ENCODE data around the gene OR10W1.

The OR10W1 gene

DNA sequence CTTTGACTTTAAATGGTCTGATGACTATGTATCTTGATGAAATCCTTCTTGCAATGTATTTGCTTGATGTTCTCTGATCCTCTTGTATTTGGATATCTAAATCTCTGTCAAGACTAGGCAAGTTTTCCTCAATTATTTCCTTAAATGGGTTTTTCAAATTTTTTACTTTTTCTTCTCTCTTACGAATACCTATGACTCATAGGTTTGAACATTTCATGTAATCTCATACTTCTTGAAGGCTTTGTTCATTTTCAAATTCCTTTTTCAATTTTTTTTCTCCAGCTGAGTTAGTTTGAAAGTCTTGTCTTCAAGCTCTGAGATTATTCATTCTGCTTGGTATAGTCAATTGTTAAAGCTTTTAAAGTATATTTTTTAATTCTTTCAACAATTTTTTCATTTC, 13.1 kb downstream of the OR10W1 start:
- Histone ChIP-seq H3K27me3 (ENCODE audit: control insufficient read depth, insufficient read depth, low read length, poor library complexity, severe bottlenecking) (no peaks in the 10 kb centered on the region), H3K4me3 (ENCODE audit: insufficient read depth, low read depth, low read length) (no peak overlapping the region)
- WGBS, 2 experiments, result 88% methylated on average over 1 of the region's 1 CpG; no CpG with 5 or more reads in 1 of the 2 experiments

DNA sequence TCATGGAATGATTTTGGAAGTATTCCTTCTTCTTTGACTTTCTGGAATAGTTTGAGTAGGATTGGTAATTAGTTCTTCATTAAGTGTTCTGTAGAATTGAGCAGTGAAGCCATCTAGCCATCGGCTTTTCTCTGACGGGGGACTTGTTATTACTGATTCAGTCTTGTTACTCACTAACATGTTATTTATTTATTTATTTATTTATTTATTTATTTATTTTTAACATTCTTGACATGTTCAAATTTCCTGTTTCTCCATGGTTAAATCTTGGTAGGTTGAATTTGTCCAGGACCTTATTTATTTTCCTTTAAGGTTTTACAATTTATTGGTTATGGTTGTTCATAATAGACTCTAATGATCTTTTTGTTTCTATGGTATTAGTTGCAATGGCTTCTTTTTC, 24.1 kb downstream of the OR10W1 start:
- 100% methylated on average over 2 of the region's 2 CpGs; no CpG with 5 or more reads in 1 of the 2 experiments for WGBS, 2 experiments
- Histone ChIP-seq H3K36me3 (ENCODE audit: control insufficient read depth, insufficient read depth, low read length) (no peaks in the 10 kb centered on the region), H3K27ac (ENCODE audit: insufficient read depth, low read depth, low read length, poor library complexity, severe bottlenecking) (no peak overlapping the region), H3K4me1 (ENCODE audit: control insufficient read depth, insufficient read depth, low read length) (no peaks in the 10 kb centered on the region), H3K9me3 (ENCODE audit: control insufficient read depth, low read length) (no peaks in the 10 kb centered on the region), H3K27me3 (ENCODE audit: control insufficient read depth, insufficient read depth, low read length, poor library complexity, severe bottlenecking) (no peaks in the 10 kb centered on the region), H3K4me3 (ENCODE audit: insufficient read depth, low read depth, low read length) (no peak overlapping the region)

More for the DNA sequence above, 13.1 kb downstream of the OR10W1 start:
- Histone ChIP-seq H3K9me3 (ENCODE audit: control insufficient read depth, low read length) (peaks cover 2% of the 10 kb centered on the region), H3K27ac (ENCODE audit: insufficient read depth, low read depth, low read length, poor library complexity, severe bottlenecking) (no peak overlapping the region), H3K36me3 (ENCODE audit: control insufficient read depth, insufficient read depth, low read length) (no peaks in the 10 kb centered on the region), H3K4me1 (ENCODE audit: control insufficient read depth, insufficient read depth, low read length) (no peaks in the 10 kb centered on the region)

DNA sequence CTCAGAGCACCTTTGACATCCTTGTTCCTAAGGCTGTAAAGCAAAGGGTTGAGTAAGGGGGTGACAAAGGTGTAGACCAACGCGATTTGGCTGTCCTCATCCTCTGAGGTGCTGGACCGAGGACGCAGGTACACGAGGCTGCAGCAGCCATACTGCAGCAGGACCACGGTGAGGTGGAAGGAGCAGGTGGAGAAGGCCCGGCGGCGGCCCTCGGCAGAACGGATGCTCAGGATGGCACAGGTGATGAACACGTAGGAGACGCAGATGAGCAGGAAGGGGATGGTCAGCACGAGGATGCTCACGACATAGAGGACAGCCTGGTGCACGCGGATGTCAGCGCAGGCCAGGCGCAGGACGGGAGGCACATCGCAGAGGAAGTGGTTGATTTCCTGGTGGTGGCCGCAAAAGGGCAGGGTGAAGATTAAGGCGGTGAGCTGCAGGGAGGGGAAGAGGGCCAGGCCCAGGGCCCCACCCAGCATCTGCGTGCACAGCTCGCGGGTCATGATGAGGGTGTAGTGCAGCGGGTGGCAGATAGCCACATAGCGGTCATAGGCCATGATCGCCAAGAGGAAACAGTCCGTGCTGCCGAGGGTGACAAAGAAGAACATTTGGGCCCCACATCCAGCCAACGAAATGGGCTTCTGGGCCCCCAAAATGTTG, 40.0 kb downstream of the OR10W1 start:
- no peak overlapping the region for H3K4me3 ChIP-seq (ENCODE audit: insufficient read depth, low read depth, low read length)
- WGBS, 2 experiments, result 94 to 96% methylated on average over 32 of the region's 32 CpGs
- H3K4me1 ChIP-seq (ENCODE audit: control insufficient read depth, insufficient read depth, low read length), result no peaks in the 10 kb centered on the region

DNA sequence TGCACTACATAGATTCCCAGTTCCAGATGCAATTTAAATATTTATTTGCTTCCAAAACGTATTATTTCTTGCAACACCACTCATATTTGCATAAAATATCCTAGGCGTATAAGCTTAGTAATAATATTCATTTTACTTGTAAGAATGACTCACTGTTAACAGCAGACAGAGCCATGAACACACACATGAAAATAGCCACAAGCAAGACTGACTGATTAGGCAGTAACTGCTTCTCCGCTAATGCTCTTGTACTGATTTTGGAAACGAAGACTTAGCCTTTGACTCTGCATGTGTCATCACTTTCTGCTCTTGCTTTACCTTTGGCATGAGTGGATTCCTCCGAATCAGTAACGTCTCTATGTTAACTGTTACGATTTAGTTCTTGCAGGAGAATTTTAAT, 45.3 kb downstream of the OR10W1 start:
- 84 to 90% methylated on average over 5 to 7 of the region's 7 CpGs for WGBS, 2 experiments
- no peaks in the 10 kb centered on the region for H3K27me3 ChIP-seq (ENCODE audit: control insufficient read depth, insufficient read depth, low read length, poor library complexity, severe bottlenecking)
- no peaks in the 10 kb centered on the region for H3K4me1 ChIP-seq (ENCODE audit: control insufficient read depth, insufficient read depth, low read length)
- no peak overlapping the region for H3K27ac ChIP-seq (ENCODE audit: insufficient read depth, low read depth, low read length, poor library complexity, severe bottlenecking)
- no peaks in the 10 kb centered on the region for H3K36me3 ChIP-seq (ENCODE audit: control insufficient read depth, insufficient read depth, low read length)
- H3K4me3 ChIP-seq (ENCODE audit: insufficient read depth, low read depth, low read length), result no peak overlapping the region
- H3K9me3 ChIP-seq (ENCODE audit: control insufficient read depth, low read length), result no peaks in the 10 kb centered on the region

More for the DNA sequence above, 40.0 kb downstream of the OR10W1 start:
- Histone ChIP-seq H3K36me3 (ENCODE audit: control insufficient read depth, insufficient read depth, low read length) (no peaks in the 10 kb centered on the region), H3K9me3 (ENCODE audit: control insufficient read depth, low read length) (no peaks in the 10 kb centered on the region), H3K27me3 (ENCODE audit: control insufficient read depth, insufficient read depth, low read length, poor library complexity, severe bottlenecking) (no peaks in the 10 kb centered on the region), H3K27ac (ENCODE audit: insufficient read depth, low read depth, low read length, poor library complexity, severe bottlenecking) (no peak overlapping the region)

Measured in ectodermal cell (in vitro differentiated cells).